Suppressor macrophage treated with lipopolysaccharide for 1 hour (primary cell): ENCODE results near the gene FAM20C.
"Not testable (repeated sequence)": the region's sequence is repeated elsewhere in the genome, so short reads cannot be mapped to it uniquely, and the experiment has no call there.

Experiments used
- DNase-seq, 3 donors: peaks; one replicate each; pipeline ENCODE4 v3.0.0-alpha.2; 2020 to 2022

Gene FAM20C

GRCh38 chr7:295155-296154 is 103.1 kb downstream of the FAM20C start:
- DNase-seq = no peak

- DNase-seq = no peak
These were observed 104.1 kb downstream of the FAM20C start for GRCh38 chr7:296373-296945.

GRCh38 chr7:297141-297540 is 104.8 kb downstream of the FAM20C start:
- not testable (repeated sequence) for DNase-seq

- no peak for DNase-seq
These were observed 105.4 kb downstream of the FAM20C start for GRCh38 chr7:297611-298374.

- DNase-seq = no peak
These were observed 106.0 kb downstream of the FAM20C start for GRCh38 chr7:298375-298702.

GRCh38 chr7:298743-299142 is 106.4 kb downstream of the FAM20C start:
- DNase-seq = no peak

- DNase-seq = no peak
These were observed 106.8 kb downstream of the FAM20C start for GRCh38 chr7:299169-299568.

GRCh38 chr7:299628-300027 is 107.3 kb downstream of the FAM20C start:
- no peak for DNase-seq

- DNase-seq = no peak
These were observed 107.7 kb downstream of the FAM20C start for GRCh38 chr7:300048-300447.

- no peak for DNase-seq
These were observed 108.3 kb downstream of the FAM20C start for GRCh38 chr7:300546-301290.

- no peak for DNase-seq
These were observed 109.1 kb downstream of the FAM20C start for GRCh38 chr7:301291-302053.

- no peak for DNase-seq
These were observed 110.0 kb downstream of the FAM20C start for GRCh38 chr7:302054-302992.

- no peak for DNase-seq
These were observed 111.1 kb downstream of the FAM20C start for GRCh38 chr7:303425-303824.

- DNase-seq = no peak
These were observed 111.7 kb downstream of the FAM20C start for GRCh38 chr7:303884-304573.

- DNase-seq = no peak
These were observed 112.4 kb downstream of the FAM20C start for GRCh38 chr7:304574-305409.

GRCh38 chr7:305410-306151 is 113.2 kb downstream of the FAM20C start:
- no peak for DNase-seq

GRCh38 chr7:307970-308369 is 115.6 kb downstream of the FAM20C start:
- DNase-seq = no peak

GRCh38 chr7:309586-310228 is 117.3 kb downstream of the FAM20C start:
- DNase-seq = no peak
